Trophoblast cell (in vitro differentiated cells and primary cell): Measurements from ENCODE around the gene GINS3.

ENCODE experiments used
- DNase-seq, 2 donors: peaks; one replicate each; pipeline ENCODE4 v3.0.0-alpha.2; 2016
- H2AFZ ChIP-seq: 2 replicates; pipeline ENCODE4 v1.6.1; 2013; ENCODE audit warnings: low read length, moderate library complexity, mild to moderate bottlenecking; ENCODE audit not compliant: insufficient read depth, poor library complexity
- H2AK5ac ChIP-seq: 2 replicates; pipeline ENCODE4 v1.6.1; 2013; ENCODE audit warnings: mild to moderate bottlenecking, low read length
- H2BK120ac ChIP-seq: 2 replicates; pipeline ENCODE4 v1.6.1; 2013; ENCODE audit warnings: low read length, mild to moderate bottlenecking, moderate library complexity; ENCODE audit not compliant: insufficient read depth, poor library complexity
- H2BK12ac ChIP-seq: 2 replicates; pipeline ENCODE4 v1.6.1; 2013; ENCODE audit warnings: mild to moderate bottlenecking, low read length, moderate library complexity
- H2BK5ac ChIP-seq: 2 replicates; pipeline ENCODE4 v1.6.1; 2013; ENCODE audit warnings: low read length, low read depth, moderate library complexity, mild to moderate bottlenecking; ENCODE audit not compliant: poor library complexity
- H3K14ac ChIP-seq: 2 replicates; pipeline ENCODE4 v1.6.1; 2013; ENCODE audit warnings: mild to moderate bottlenecking, low read length
- H3K18ac ChIP-seq: 2 replicates; pipeline ENCODE4 v1.6.1; 2013; ENCODE audit warnings: mild to moderate bottlenecking, low read length
- H3K23ac ChIP-seq: 2 replicates; pipeline ENCODE4 v1.6.1; 2013; ENCODE audit warnings: low read length
- H3K27ac ChIP-seq: 2 replicates; pipeline ENCODE4 v1.5.1; 2013; ENCODE audit warnings: low read depth, mild to moderate bottlenecking, inconsistent platforms, low read length, moderate library complexity
- H3K27me3 ChIP-seq: 2 replicates; pipeline ENCODE4 v1.6.1; 2013; ENCODE audit warnings: inconsistent platforms, mild to moderate bottlenecking, low read length, moderate library complexity; ENCODE audit not compliant: insufficient read depth
- H3K36me3 ChIP-seq, 2 experiments: 1 replicate in 1 of 2; 2 replicates in 1 of 2; pipeline ENCODE4 v1.6.1; 2013; ENCODE audit warnings: low read length in 2 of 2, mild to moderate bottlenecking in 2 of 2, moderate library complexity in 1 of 2; ENCODE audit not compliant: insufficient read depth in 2 of 2, control insufficient read depth in 1 of 2
- H3K4ac ChIP-seq: 2 replicates; pipeline ENCODE4 v1.6.1; 2013; ENCODE audit warnings: low read depth, mild to moderate bottlenecking, low read length, moderate library complexity
- H3K4me1 ChIP-seq, 2 experiments: 1 replicate in 1 of 2; 2 replicates in 1 of 2; pipeline ENCODE4 v1.6.1; 2013; ENCODE audit warnings: low read length in 2 of 2, mild to moderate bottlenecking in 2 of 2, moderate library complexity in 1 of 2; ENCODE audit not compliant: insufficient read depth in 2 of 2, control insufficient read depth in 1 of 2
- H3K4me2 ChIP-seq: 2 replicates; pipeline ENCODE4 v1.6.1; 2013; ENCODE audit warnings: inconsistent platforms, mild to moderate bottlenecking, low read length, moderate library complexity
- H3K4me3 ChIP-seq: 2 replicates; pipeline ENCODE4 v1.5.1; 2013; ENCODE audit warnings: mild to moderate bottlenecking, low read depth, low read length, inconsistent platforms
- H3K79me1 ChIP-seq: one replicate; pipeline ENCODE4 v1.6.1; 2013; ENCODE audit warnings: low read length
- H3K79me2 ChIP-seq: 2 replicates; pipeline ENCODE4 v1.6.1; 2013; ENCODE audit warnings: low read length, mild to moderate bottlenecking; ENCODE audit not compliant: control insufficient read depth, insufficient read depth, poor library complexity
- H3K9ac ChIP-seq: 2 replicates; pipeline ENCODE4 v1.6.1; 2013; ENCODE audit warnings: mild to moderate bottlenecking, low read length
- H3K9me3 ChIP-seq: 2 replicates; pipeline ENCODE4 v1.6.1; 2013; ENCODE audit warnings: low read depth, mild to moderate bottlenecking, control low read depth, inconsistent platforms, low read length; ENCODE audit not compliant: insufficient read depth
- H4K12ac ChIP-seq: 2 replicates; pipeline ENCODE4 v1.6.1; 2013; ENCODE audit warnings: low read depth, mild to moderate bottlenecking, low read length, moderate library complexity
- H4K8ac ChIP-seq: 2 replicates; pipeline ENCODE4 v1.6.1; 2013; ENCODE audit warnings: low read depth, mild to moderate bottlenecking, low read length, moderate library complexity
- H4K91ac ChIP-seq: one replicate; pipeline ENCODE4 v1.6.1; 2013; ENCODE audit warnings: low read depth, mild to moderate bottlenecking, low read length, moderate library complexity
- WGBS: extraction: QIAGEN DNeasy Blood & Tissue Kit; methylation state at CpG from one replicate; pipeline ENCODE4 v1.1.7; 2013; ENCODE audit warnings: missing lambda C conversion rate; ENCODE audit not compliant: insufficient read length, insufficient coverage; ENCODE audit errors: extremely low coverage; 5-methylcytosine and 5-hydroxymethylcytosine counted together

GINS3 gene

GRCh38 chr16:58381661-58382060 is 10.6 kb upstream of the GINS3 start:
- no peak for DNase-seq
- Histone ChIP-seq H3K23ac (no peak overlapping the region), H3K27ac (no peak overlapping the region), H3K79me2 (no peaks in the 10 kb centered on the region), H3K9ac (no peak overlapping the region), H4K12ac (no peak overlapping the region), H2BK12ac (no peak overlapping the region), H3K18ac (no peak overlapping the region), H4K91ac (no peak overlapping the region), H3K4me1 (no peaks in the 10 kb centered on the region), H2BK5ac (no peak overlapping the region), H3K4me3 (no peak overlapping the region), H3K4ac (no peak overlapping the region), H4K8ac (no peak overlapping the region), H2BK120ac (no peak overlapping the region), H3K27me3 (no peaks in the 10 kb centered on the region), H3K4me2 (no peak overlapping the region), H3K79me1 (no peaks in the 10 kb centered on the region), H3K36me3 (no peaks in the 10 kb centered on the region), H2AK5ac (no peak overlapping the region), H3K9me3 (peaks cover 2% of the 10 kb centered on the region), H2AFZ (no peak overlapping the region), H3K14ac (no peak overlapping the region)
- WGBS: no CpG with 5 or more reads among the region's 1 CpG

DNA sequence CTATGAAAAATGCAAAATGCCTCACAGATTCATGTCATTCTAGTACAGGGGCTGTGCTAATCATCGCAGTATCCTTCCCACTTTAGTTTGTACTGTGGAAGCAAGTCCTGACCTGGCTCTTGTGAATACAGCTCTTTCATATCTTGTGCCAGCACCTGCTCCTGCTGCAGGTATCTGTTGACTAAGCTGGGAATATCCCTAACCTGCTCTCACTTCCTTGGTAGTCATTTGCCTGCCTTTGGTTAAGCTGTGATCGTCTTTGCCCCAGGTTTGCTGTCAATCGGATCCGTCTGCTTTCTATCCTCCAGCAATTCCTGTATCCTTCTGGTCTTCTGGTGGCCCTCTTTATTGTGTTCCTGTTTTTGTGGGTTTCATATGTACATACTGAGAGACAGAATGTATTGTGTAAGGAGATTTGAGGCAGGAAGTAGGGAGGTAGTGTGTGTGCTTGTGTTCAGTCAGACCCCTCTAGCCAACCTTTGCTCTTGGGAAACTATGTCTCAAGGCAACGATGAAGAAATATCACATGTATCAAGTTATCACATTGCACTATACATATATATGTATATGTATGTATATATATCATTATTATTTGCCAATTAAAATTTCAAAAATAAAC is 7.7 kb upstream of the GINS3 start:
- no peak overlapping the region for H3K14ac ChIP-seq
- no CpG with 5 or more reads among the region's 5 CpGs for WGBS

GRCh38 chr16:58385218-58385773 is 7.0 kb upstream of the GINS3 start:
- DNase-seq: no peak
- no peak overlapping the region for H3K27ac ChIP-seq
- no peak overlapping the region for H2BK12ac ChIP-seq
- no peaks in the 10 kb centered on the region for H3K79me2 ChIP-seq
- H2BK5ac ChIP-seq: no peak overlapping the region
- H2AK5ac ChIP-seq: no peak overlapping the region
- H2AFZ ChIP-seq: no peak overlapping the region
- no peaks in the 10 kb centered on the region for H3K36me3 ChIP-seq
- H3K18ac ChIP-seq: no peak overlapping the region
- H2BK120ac ChIP-seq: no peak overlapping the region
- no peak overlapping the region for H3K4me2 ChIP-seq
- H3K79me1 ChIP-seq: no peaks in the 10 kb centered on the region
- no peak overlapping the region for H4K8ac ChIP-seq
- no CpG with 5 or more reads among the region's 7 CpGs for WGBS
- no peak overlapping the region for H3K9ac ChIP-seq
- H4K12ac ChIP-seq: no peak overlapping the region
- no peaks in the 10 kb centered on the region for H3K9me3 ChIP-seq
- no peak overlapping the region for H3K14ac ChIP-seq
- H4K91ac ChIP-seq: no peak overlapping the region
- no peaks in the 10 kb centered on the region for H3K4me1 ChIP-seq
- H3K27me3 ChIP-seq: no peaks in the 10 kb centered on the region
- no peak overlapping the region for H3K23ac ChIP-seq
- no peak overlapping the region for H3K4me3 ChIP-seq
- no peak overlapping the region for H3K4ac ChIP-seq

More for the DNA sequence above, 7.7 kb upstream of the GINS3 start:
- Histone ChIP-seq H3K4me1 (no peaks in the 10 kb centered on the region), H3K27me3 (no peaks in the 10 kb centered on the region), H4K12ac (no peak overlapping the region), H3K79me2 (no peaks in the 10 kb centered on the region), H4K91ac (no peak overlapping the region), H4K8ac (no peak overlapping the region), H3K36me3 (no peaks in the 10 kb centered on the region), H3K27ac (no peak overlapping the region), H3K9ac (no peak overlapping the region), H2BK12ac (no peak overlapping the region), H2AK5ac (no peak overlapping the region), H2BK5ac (no peak overlapping the region), H3K4me2 (no peak overlapping the region), H3K23ac (no peak overlapping the region), H2BK120ac (no peak overlapping the region), H3K4me3 (no peak overlapping the region), H3K79me1 (no peaks in the 10 kb centered on the region), H2AFZ (no peak overlapping the region), H3K4ac (no peak overlapping the region), H3K9me3 (peaks cover 2% of the 10 kb centered on the region), H3K18ac (no peak overlapping the region)
- DNase-seq: no peak

DNA sequence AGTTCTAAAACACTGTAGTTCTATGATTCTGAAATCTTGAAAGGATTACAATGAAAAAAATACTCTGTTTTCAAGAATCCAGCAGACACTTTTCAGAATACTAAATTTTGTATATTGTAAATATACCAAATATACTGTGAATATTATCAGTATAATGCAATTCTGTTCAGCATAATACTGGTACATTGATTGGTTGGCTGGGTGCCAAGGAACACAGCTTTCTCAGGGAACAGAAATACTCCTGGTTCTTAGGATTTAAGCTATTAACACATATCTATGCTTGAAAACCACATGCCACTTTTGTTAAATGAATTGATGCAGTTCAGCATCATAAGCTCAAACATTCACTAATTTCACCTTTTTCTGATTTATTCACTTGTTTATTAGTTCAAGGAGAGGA is 2.5 kb upstream of the GINS3 start:
- H3K36me3 ChIP-seq: no peaks in the 10 kb centered on the region
- no peak overlapping the region for H2AFZ ChIP-seq
- H3K14ac ChIP-seq: no peak overlapping the region
- DNase-seq: no peak
- H3K9ac ChIP-seq: no peak overlapping the region
- no peak overlapping the region for H4K8ac ChIP-seq
- peaks cover 3% of the 10 kb centered on the region for H3K79me2 ChIP-seq
- H2BK12ac ChIP-seq: no peak overlapping the region
- H4K91ac ChIP-seq: no peak overlapping the region
- no peak overlapping the region for H2BK5ac ChIP-seq
- H3K23ac ChIP-seq: no peak overlapping the region
- H3K4me1 ChIP-seq: no peaks in the 10 kb centered on the region
- H3K9me3 ChIP-seq: no peaks in the 10 kb centered on the region
- no peak overlapping the region for H3K27ac ChIP-seq
- no peak overlapping the region for H4K12ac ChIP-seq
- no peaks in the 10 kb centered on the region for H3K27me3 ChIP-seq
- no peak overlapping the region for H3K18ac ChIP-seq
- no peak overlapping the region for H2AK5ac ChIP-seq
- no peak overlapping the region for H3K4ac ChIP-seq
- no peak overlapping the region for H3K4me3 ChIP-seq
- peaks cover 4% of the 10 kb centered on the region for H3K79me1 ChIP-seq
- H2BK120ac ChIP-seq: no peak overlapping the region
- no peak overlapping the region for H3K4me2 ChIP-seq
